Caco-2 (cell line): ENCODE results near the gene ALX4. TPM values are rescaled to one million over a fixed set of nuclear protein-coding genes. Genes with fewer than 3 reads are reported as not detected.
A peak's percentile ranks its signal among the peaks of the same experiment; 100 is the strongest.

Experiments
- BruUV-seq: library from RNA; stranded (reverse); fragments of 400-500 nt; replicated peaks from 2 replicates; lab custom pipeline; 2021; lab: Mats Ljungman, UMichigan
- CTCF ChIA-PET: fragments of 300-600 bp; sonication (Branson Sonifier 250); formaldehyde crosslinking; loops from one replicate; lab custom pipeline; 2022; ENCODE audit warnings: antibody characterized with exemption; lab: Charles Lee
- POLR2A ChIA-PET: fragments of 300-600 bp; sonication (Branson Sonifier 250); formaldehyde crosslinking; loops from one replicate; lab custom pipeline; 2022; ENCODE audit warnings: antibody characterized with exemption; lab: Charles Lee
- DNase-seq, 2 experiments: peaks; one replicate each; pipeline versions ENCODE4 v3.0.0 to v3.0.0-alpha.2; 2020 to 2022
- H3K27me3 ChIP-seq: replicated peaks from 2 replicates; pipeline ENCODE4 v1.6.0; 2011; ENCODE audit warnings: low read length; ENCODE audit not compliant: control insufficient read depth, insufficient read depth
- H3K36me3 ChIP-seq: 2 replicates; pipeline ENCODE4 v1.5.1; 2011; ENCODE audit warnings: low read length; ENCODE audit not compliant: control insufficient read depth, insufficient read depth
- H3K4me1 ChIP-seq: fragments of 250-450 bp; sonication (Bioruptor Pico); 2 replicates; pipeline ENCODE4 v1.5.1; 2020; ENCODE audit warnings: mild to moderate bottlenecking
- H3K4me3 ChIP-seq: 2 replicates; pipeline ENCODE4 v1.5.1; 2011; ENCODE audit warnings: low read depth, mild to moderate bottlenecking, control low read depth, low read length
- H3K9me3 ChIP-seq: fragments of 250-450 bp; sonication (Bioruptor Pico); 2 replicates; pipeline ENCODE4 v1.5.1; 2020; ENCODE audit warnings: mild to moderate bottlenecking, moderate library complexity
- H3K27ac Mint-ChIP-seq: one replicate; pipeline ENCODE4 v1.8.0; 2022; ENCODE audit warnings: mixed read lengths; ENCODE audit not compliant: unreplicated experiment
- H3K27me3 Mint-ChIP-seq: one replicate; pipeline ENCODE4 v1.8.0; 2022; ENCODE audit warnings: mixed read lengths; ENCODE audit not compliant: insufficient read depth, unreplicated experiment
- H3K36me3 Mint-ChIP-seq: one replicate; pipeline ENCODE4 v1.8.0; 2022; ENCODE audit warnings: mild to moderate bottlenecking, mixed read lengths; ENCODE audit not compliant: insufficient read depth, unreplicated experiment
- H3K4me1 Mint-ChIP-seq: one replicate; pipeline ENCODE4 v1.8.0; 2022; ENCODE audit warnings: low read depth, mixed read lengths; ENCODE audit not compliant: unreplicated experiment
- H3K4me3 Mint-ChIP-seq: one replicate; pipeline ENCODE4 v1.8.0; 2022; ENCODE audit warnings: mild to moderate bottlenecking, moderate library complexity, mixed read lengths; ENCODE audit not compliant: unreplicated experiment
- H3K9me3 Mint-ChIP-seq: one replicate; pipeline ENCODE4 v1.8.0; 2022; ENCODE audit warnings: mixed read lengths; ENCODE audit not compliant: unreplicated experiment
- CTCF ChIP-seq, 2 experiments: fragments of 200-600 bp in 1 of 2; IDR thresholded peaks; 1 replicate in 1 of 2; 2 replicates in 1 of 2; pipeline versions ENCODE4 v1.5.1 to v1.8.0; 2011 to 2022; ENCODE audit warnings: antibody characterized with exemption in 1 of 2, control low read depth in 1 of 2, inconsistent platforms in 1 of 2, low read depth in 1 of 2, low read length in 1 of 2, mild to moderate bottlenecking in 1 of 2, moderate library complexity in 1 of 2; ENCODE audit not compliant: insufficient read depth in 1 of 2, severe bottlenecking in 1 of 2, unreplicated experiment in 1 of 2
- intact Hi-C: fragments of 100-400 bp; cut with micrococcal nuclease; formaldehyde crosslinking; loops from one replicate; pipeline ENCODE4 v1.10.0; 2022; ENCODE audit not compliant: unreplicated experiment
- total RNA-seq: library from RNA; stranded (reverse); gene quantifications from 2 replicates; pipeline ENCODE4 v1.2.3, GENCODE V29; 2022

Gene ALX4
- total RNA-seq, 1 experiment from 2014 or later, result 0.05 TPM

GRCh38 chr11:44288133-44288526 lies 21.8 kb downstream of the ALX4 start:
- CTCF ChIA-PET, result interaction anchor here (1.3 kb wide), 1 partner anchor 17 kb away, joined by 3 read pairs; no protein-coding TSS in a partner anchor
- Histone ChIP-seq H3K9me3 (no peaks in the 10 kb centered on the region), H3K4me3 (no peak overlapping the region), H3K4me1 (peaks cover 7% of the 10 kb centered on the region; the same call in 1 of the 2 replicates), H3K27me3 (no peaks in the 10 kb centered on the region), H3K36me3 (no peaks in the 10 kb centered on the region)
- no peak overlapping the region for H3K4me3 Mint-ChIP-seq
- no peaks in the 10 kb centered on the region for H3K9me3 Mint-ChIP-seq
- no peaks in the 10 kb centered on the region for H3K36me3 Mint-ChIP-seq
- peaks cover 12% of the 10 kb centered on the region for H3K4me1 Mint-ChIP-seq
- no peak for DNase-seq
- H3K27me3 Mint-ChIP-seq, result no peaks in the 10 kb centered on the region
- no peak overlapping the region for H3K27ac Mint-ChIP-seq
- TF ChIP-seq CTCF (IDR thresholded peaks at IDR 0.05; ENCODE audit: insufficient read depth in 1 of 2, low read depth in 1 of 2, low read length in 1 of 2, severe bottlenecking in 1 of 2, unreplicated experiment in 1 of 2), result no peak
- POLR2A ChIA-PET, result no interaction called here
- intact Hi-C loops, result no loop called here
- BruUV-seq, result no TSS peak

- Mint-ChIP-seq H3K4me3 (no peak overlapping the region), H3K36me3 (no peaks in the 10 kb centered on the region), H3K27ac (no peak overlapping the region), H3K27me3 (no peaks in the 10 kb centered on the region), H3K9me3 (no peaks in the 10 kb centered on the region), H3K4me1 (peaks cover 17% of the 10 kb centered on the region)
- Histone ChIP-seq H3K4me3 (no peak overlapping the region), H3K4me1 (peaks cover 16% of the 10 kb centered on the region), H3K36me3 (no peaks in the 10 kb centered on the region), H3K27me3 (no peaks in the 10 kb centered on the region), H3K9me3 (no peaks in the 10 kb centered on the region)
- CTCF ChIA-PET, result interaction anchor here (0.6 kb wide), 2 partner anchors 66 to 231 kb away, joined by 4 to 5 read pairs; no protein-coding TSS in a partner anchor
- intact Hi-C loops, result loop anchor here (1.0 kb wide), 1 partner anchor 251 kb away; no protein-coding TSS in a partner anchor
- no peak for DNase-seq
- POLR2A ChIA-PET, result no interaction called here
- BruUV-seq, result no TSS peak
- TF ChIP-seq CTCF (IDR thresholded peaks at IDR 0.05; ENCODE audit: insufficient read depth in 1 of 2, low read depth in 1 of 2, low read length in 1 of 2, severe bottlenecking in 1 of 2, unreplicated experiment in 1 of 2), result no peak
Observed at GRCh38 chr11:44286911-44287310, 23.0 kb downstream of the ALX4 start.

- Mint-ChIP-seq H3K4me3 (no peak overlapping the region), H3K27me3 (no peaks in the 10 kb centered on the region), H3K9me3 (peaks cover under 1% of the 10 kb centered on the region), H3K36me3 (no peaks in the 10 kb centered on the region), H3K4me1 (peaks cover 17% of the 10 kb centered on the region), H3K27ac (peak overlapping the region; percentile 73)
- Histone ChIP-seq H3K27me3 (no peaks in the 10 kb centered on the region), H3K36me3 (no peaks in the 10 kb centered on the region), H3K4me3 (no peak overlapping the region), H3K4me1 (peaks cover 18% of the 10 kb centered on the region), H3K9me3 (no peaks in the 10 kb centered on the region)
- POLR2A ChIA-PET, result interaction anchor here (0.8 kb wide), 1 partner anchor 60 kb away, joined by 5 read pairs; no protein-coding TSS in a partner anchor
- DNase-seq, result peak; percentile 56
- intact Hi-C loops, result loop anchor here (1.0 kb wide), 1 partner anchor 252 kb away; no protein-coding TSS in a partner anchor
- CTCF ChIA-PET, result interaction anchor here (0.6 to 1.6 kb wide), 8 partner anchors 21 to 231 kb away, joined by 3 to 9 read pairs (median 4); no protein-coding TSS in a partner anchor
- TF ChIP-seq CTCF (IDR thresholded peaks at IDR 0.05; ENCODE audit: insufficient read depth in 1 of 2, low read depth in 1 of 2, low read length in 1 of 2, severe bottlenecking in 1 of 2, unreplicated experiment in 1 of 2), result peak; percentile 92 to 93
- BruUV-seq, result no TSS peak
Observed at GRCh38 chr11:44286268-44286880, 23.6 kb downstream of the ALX4 start.
